ENCODE data around the gene RAI1.

The RAI1 gene

DNA sequence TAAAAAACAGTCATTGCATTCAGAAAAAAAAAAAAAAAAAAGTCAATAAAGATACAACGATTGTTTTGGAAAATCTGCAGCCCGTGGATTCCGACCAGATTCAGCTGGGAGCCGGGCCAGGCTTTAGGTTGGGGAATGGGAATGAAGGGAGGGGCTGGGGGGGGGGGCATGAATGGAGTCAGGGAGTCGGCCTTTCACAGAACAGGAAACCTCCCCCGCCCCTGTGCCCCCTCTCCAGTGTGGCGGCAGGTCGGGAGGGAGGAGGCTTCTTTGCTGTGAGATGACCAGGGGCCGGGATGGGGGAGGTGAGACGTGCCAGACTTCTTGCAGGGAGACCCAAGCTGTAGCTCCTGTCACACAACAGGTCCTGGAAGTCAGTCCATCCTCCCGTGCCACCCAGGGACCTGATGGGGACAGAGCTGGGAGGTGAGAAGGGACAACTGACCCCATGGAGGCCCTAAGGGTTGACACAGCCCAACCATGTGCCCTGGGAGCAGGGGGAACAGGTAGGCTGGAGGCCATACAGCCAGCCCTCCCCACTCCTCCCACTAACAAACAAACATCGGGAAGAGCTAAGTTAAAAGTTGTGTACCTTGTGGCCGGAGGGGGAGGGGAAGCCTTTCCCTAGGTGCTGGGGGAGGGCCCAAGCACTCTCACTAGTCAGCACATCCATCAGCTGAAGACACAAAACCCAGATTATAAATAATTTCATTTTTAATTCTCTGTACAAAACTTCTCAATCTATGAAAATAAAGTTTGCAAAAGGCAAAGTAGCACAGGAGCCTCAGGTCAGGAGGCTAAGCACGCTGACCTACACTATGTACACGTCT lies 130.3 kb downstream of the RAI1 start:
- H4K8ac ChIP-seq (ENCODE audit: low read depth, low read length) = no peak overlapping the region
- DNase-seq (ENCODE audit: low spot score) = no peak
- H3K14ac ChIP-seq (ENCODE audit: low read length) = no peak overlapping the region
- H3K23ac ChIP-seq (ENCODE audit: low read depth, low read length, poor library complexity) = peak overlapping the region; percentile 59
- peaks cover 42 to 71% of the 10 kb centered on the region in 2 donors for H3K36me3 ChIP-seq (replicated peaks in 1 of 2; ENCODE audit: control insufficient read depth in 2 of 2, insufficient read depth in 2 of 2, low read length in 2 of 2)
- peak overlapping the region; percentile 74 for H3K27ac ChIP-seq (replicated peaks; ENCODE audit: low read length)
- H2AK5ac ChIP-seq (ENCODE audit: low read depth, low read length) = peak overlapping the region; percentile 39
- H2BK15ac ChIP-seq (ENCODE audit: low read length) = no peak overlapping the region
- no CpG with 5 or more reads among the region's 15 CpGs for WGBS, 2 donors (ENCODE audit: extremely low coverage in 2 of 2, insufficient read length in 2 of 2, insufficient replicate concordance in 1 of 2)
- no peaks in the 10 kb centered on the region for H3K9me3 ChIP-seq (replicated peaks in 1 of 2; ENCODE audit: control insufficient read depth in 2 of 2, insufficient read depth in 1 of 2, low read depth in 1 of 2, low read length in 2 of 2)
- no peak overlapping the region for H3K4ac ChIP-seq (ENCODE audit: low read length)
- H3K4me1 ChIP-seq (ENCODE audit: control insufficient read depth in 2 of 2, insufficient read depth in 1 of 2, low read depth in 1 of 2, low read length in 2 of 2) = peaks cover 20 to 23% of the 10 kb centered on the region in 2 donors
- peak overlapping the region; percentile 88 for H3K18ac ChIP-seq (ENCODE audit: low read length)
- H4K91ac ChIP-seq (ENCODE audit: low read depth, low read length, poor library complexity) = no peak overlapping the region
- no peak overlapping the region for H2BK5ac ChIP-seq (ENCODE audit: low read length)
- H2BK120ac ChIP-seq (ENCODE audit: low read depth, low read length) = no peak overlapping the region
- H2AFZ ChIP-seq (ENCODE audit: low read length) = no peak overlapping the region
- H3K9ac ChIP-seq (ENCODE audit: low read depth, low read length, poor library complexity) = peak overlapping the region; percentile 50
- peaks cover 6% of the 10 kb centered on the region for H3K79me1 ChIP-seq (ENCODE audit: low read depth, low read length)
- H3K4me2 ChIP-seq (ENCODE audit: insufficient read depth, low read length, poor library complexity, severe bottlenecking) = peak overlapping the region; percentile 36
- no peak overlapping the region for H3K4me3 ChIP-seq (ENCODE audit: low read length in 2 of 2)
- H3K27me3 ChIP-seq (ENCODE audit: control insufficient read depth in 3 of 3, insufficient read depth in 3 of 3, low read depth in 1 of 3, low read length in 3 of 3) = no peaks in the 10 kb centered on the region
- H2BK12ac ChIP-seq (ENCODE audit: low read length) = no peak overlapping the region

DNA sequence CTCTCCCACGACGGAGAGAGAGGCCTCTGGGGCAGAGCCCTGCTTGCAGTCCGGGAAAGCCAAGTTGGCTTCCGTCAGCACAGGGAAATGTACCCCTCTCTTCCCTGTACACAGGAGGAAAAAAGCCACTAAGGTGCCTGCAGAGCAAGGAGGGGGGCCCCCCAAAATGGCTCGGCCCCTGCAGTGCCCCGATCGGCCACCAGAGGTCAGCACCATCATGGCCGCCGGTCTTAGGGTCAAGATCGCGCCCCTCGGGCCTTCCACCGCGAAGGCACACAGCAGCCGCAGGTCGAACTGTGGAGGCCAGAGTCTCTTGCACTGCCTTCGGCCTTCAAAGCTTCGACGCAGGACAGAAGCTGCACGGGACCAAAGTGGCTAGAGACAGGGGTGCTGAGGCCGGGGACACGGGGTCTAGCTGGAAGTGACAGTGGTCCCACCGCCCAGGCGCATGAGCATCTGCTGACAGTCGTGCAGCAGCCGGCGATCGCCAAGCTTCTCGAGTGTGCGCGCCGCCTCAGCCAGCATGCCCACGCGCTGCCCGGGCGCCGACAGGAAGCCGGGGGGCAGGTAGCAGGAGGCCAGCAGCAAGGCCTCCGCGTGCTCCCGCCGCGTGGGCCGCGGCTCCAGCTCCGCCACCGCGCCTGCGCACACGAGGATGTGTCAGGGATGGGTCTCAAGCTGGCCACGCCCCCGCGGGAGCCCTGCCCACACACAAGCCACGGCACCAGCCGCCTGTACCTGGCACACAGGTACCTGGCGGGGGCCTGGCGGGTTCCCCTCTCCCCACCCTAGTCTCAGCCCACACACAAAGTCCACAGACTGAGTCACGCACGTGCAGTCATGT lies 131.2 kb downstream of the RAI1 start:
- H2BK12ac ChIP-seq (ENCODE audit: low read length) = peak overlapping the region; percentile 22
- H3K9ac ChIP-seq (ENCODE audit: low read depth, low read length, poor library complexity) = peak overlapping the region; percentile 18
- H3K14ac ChIP-seq (ENCODE audit: low read length) = no peak overlapping the region
- no peak overlapping the region for H2AFZ ChIP-seq (ENCODE audit: low read length)
- peaks cover 20 to 24% of the 10 kb centered on the region in 2 donors for H3K4me1 ChIP-seq (ENCODE audit: control insufficient read depth in 2 of 2, insufficient read depth in 1 of 2, low read depth in 1 of 2, low read length in 2 of 2)
- no peak overlapping the region for H2BK120ac ChIP-seq (ENCODE audit: low read depth, low read length)
- H3K9me3 ChIP-seq (replicated peaks in 1 of 2; ENCODE audit: control insufficient read depth in 2 of 2, insufficient read depth in 1 of 2, low read depth in 1 of 2, low read length in 2 of 2) = no peaks in the 10 kb centered on the region
- no peak overlapping the region for H2AK5ac ChIP-seq (ENCODE audit: low read depth, low read length)
- no peak overlapping the region for H3K4ac ChIP-seq (ENCODE audit: low read length)
- H3K36me3 ChIP-seq (replicated peaks in 1 of 2; ENCODE audit: control insufficient read depth in 2 of 2, insufficient read depth in 2 of 2, low read length in 2 of 2) = peaks cover 47 to 67% of the 10 kb centered on the region in 2 donors
- DNase-seq (ENCODE audit: low spot score) = peak; percentile 79
- peaks cover 6% of the 10 kb centered on the region for H3K79me1 ChIP-seq (ENCODE audit: low read depth, low read length)
- H4K91ac ChIP-seq (ENCODE audit: low read depth, low read length, poor library complexity) = no peak overlapping the region
- peak overlapping the region; percentile 75 for H3K23ac ChIP-seq (ENCODE audit: low read depth, low read length, poor library complexity)
- H3K4me3 ChIP-seq (ENCODE audit: low read length in 2 of 2) = no peak overlapping the region
- peak overlapping the region; percentile 75 for H2BK5ac ChIP-seq (ENCODE audit: low read length)
- H3K18ac ChIP-seq (ENCODE audit: low read length) = peak overlapping the region; percentile 76
- peak overlapping the region; percentile 40 for H3K27ac ChIP-seq (replicated peaks; ENCODE audit: low read length)
- H3K27me3 ChIP-seq (ENCODE audit: control insufficient read depth in 3 of 3, insufficient read depth in 3 of 3, low read depth in 1 of 3, low read length in 3 of 3) = no peaks in the 10 kb centered on the region
- H2BK15ac ChIP-seq (ENCODE audit: low read length) = no peak overlapping the region
- H4K8ac ChIP-seq (ENCODE audit: low read depth, low read length) = no peak overlapping the region
- WGBS, 2 donors (ENCODE audit: extremely low coverage in 2 of 2, insufficient read length in 2 of 2, insufficient replicate concordance in 1 of 2) = no CpG with 5 or more reads among the region's 59 CpGs
- no peak overlapping the region for H3K4me2 ChIP-seq (ENCODE audit: insufficient read depth, low read length, poor library complexity, severe bottlenecking)

DNA sequence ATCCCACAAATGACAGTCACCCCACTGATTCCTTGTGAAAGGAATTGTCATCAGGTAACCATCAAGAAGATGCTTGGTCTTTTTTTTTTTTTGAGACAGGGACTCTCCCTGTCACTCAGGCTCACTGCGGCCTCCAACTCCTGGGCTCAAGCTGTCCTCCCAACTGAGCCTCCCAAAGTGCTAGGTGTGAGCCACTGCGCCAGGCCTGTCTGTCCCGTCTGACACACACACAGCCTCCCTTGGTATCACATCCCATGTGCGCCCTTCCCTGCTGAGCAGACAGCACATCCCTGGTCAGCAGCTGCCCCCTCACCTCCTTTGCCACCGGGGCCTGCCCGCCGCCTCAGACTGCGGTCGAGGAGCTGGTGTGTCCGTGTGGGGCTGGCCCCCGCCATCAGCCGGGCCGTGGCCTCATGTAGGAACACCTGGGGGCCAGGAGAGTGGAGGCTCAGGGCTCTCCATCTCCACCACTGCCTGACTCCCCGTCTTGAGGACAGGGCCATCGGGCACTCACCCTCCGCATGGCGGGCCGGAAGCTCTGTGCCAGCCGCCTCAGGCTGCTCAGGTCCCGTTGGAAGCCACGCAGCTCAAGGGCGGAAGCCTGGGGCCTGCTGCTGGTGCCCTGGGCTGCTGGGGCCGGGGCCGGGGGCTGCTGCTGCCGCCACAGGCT lies 131.9 kb downstream of the RAI1 start:
- WGBS, 2 donors (ENCODE audit: extremely low coverage in 2 of 2, insufficient read length in 2 of 2, insufficient replicate concordance in 1 of 2) = no CpG with 5 or more reads among the region's 25 CpGs
- Histone ChIP-seq H3K18ac (ENCODE audit: low read length) (peak overlapping the region; percentile 23), H3K4me2 (ENCODE audit: insufficient read depth, low read length, poor library complexity, severe bottlenecking) (no peak overlapping the region), H3K9ac (ENCODE audit: low read depth, low read length, poor library complexity) (no peak overlapping the region), H3K79me1 (ENCODE audit: low read depth, low read length) (peaks cover 6% of the 10 kb centered on the region), H3K27me3 (ENCODE audit: control insufficient read depth in 3 of 3, insufficient read depth in 3 of 3, low read depth in 1 of 3, low read length in 3 of 3) (no peaks in the 10 kb centered on the region), H3K27ac (replicated peaks; ENCODE audit: low read length) (no peak overlapping the region), H2BK5ac (ENCODE audit: low read length) (no peak overlapping the region), H3K36me3 (replicated peaks in 1 of 2; ENCODE audit: control insufficient read depth in 2 of 2, insufficient read depth in 2 of 2, low read length in 2 of 2) (peaks cover 53 to 66% of the 10 kb centered on the region in 2 donors), H2AFZ (ENCODE audit: low read length) (no peak overlapping the region), H2AK5ac (ENCODE audit: low read depth, low read length) (no peak overlapping the region), H2BK120ac (ENCODE audit: low read depth, low read length) (no peak overlapping the region), H3K23ac (ENCODE audit: low read depth, low read length, poor library complexity) (peak overlapping the region; percentile 75), H4K8ac (ENCODE audit: low read depth, low read length) (no peak overlapping the region), H3K4me3 (ENCODE audit: low read length in 2 of 2) (no peak overlapping the region), H2BK12ac (ENCODE audit: low read length) (no peak overlapping the region), H4K91ac (ENCODE audit: low read depth, low read length, poor library complexity) (no peak overlapping the region), H3K14ac (ENCODE audit: low read length) (peak overlapping the region; percentile 77), H3K9me3 (replicated peaks in 1 of 2; ENCODE audit: control insufficient read depth in 2 of 2, insufficient read depth in 1 of 2, low read depth in 1 of 2, low read length in 2 of 2) (no peaks in the 10 kb centered on the region), H3K4ac (ENCODE audit: low read length) (no peak overlapping the region), H2BK15ac (ENCODE audit: low read length) (no peak overlapping the region), H3K4me1 (ENCODE audit: control insufficient read depth in 2 of 2, insufficient read depth in 1 of 2, low read depth in 1 of 2, low read length in 2 of 2) (peaks cover 22 to 29% of the 10 kb centered on the region in 2 donors)
- DNase-seq (ENCODE audit: low spot score) = no peak

Measured in neuronal stem cell (in vitro differentiated cells).